Liver (tissue), 9 donors: ENCODE measurements around the gene SLC12A6. TPM values are rescaled to one million over a fixed set of nuclear protein-coding genes. Genes with fewer than 3 reads are reported as not detected.

Experiments
- DNase-seq: peaks from one replicate; pipeline ENCODE4 v3.0.0-alpha.2; 2017; ENCODE audit warnings: low spot score
- H3K27ac ChIP-seq, 2 donors: one replicate each; pipeline ENCODE4 v1.7.0; 2013; ENCODE audit warnings: inconsistent platforms in 2 of 2, low read length in 2 of 2, control low read depth in 1 of 2, low read depth in 1 of 2, mild to moderate bottlenecking in 1 of 2
- H3K27me3 ChIP-seq, 4 donors: one replicate each; pipeline versions ENCODE4 v1.6.1 to v1.7.0; 2013; ENCODE audit warnings: low read length in 3 of 4, inconsistent platforms in 1 of 4, mild to moderate bottlenecking in 1 of 4, moderate library complexity in 1 of 4; ENCODE audit not compliant: control insufficient read depth in 4 of 4, insufficient read depth in 4 of 4
- H3K36me3 ChIP-seq, 4 donors: one replicate each; pipeline versions ENCODE4 v1.6.1 to v1.7.0; 2013; ENCODE audit warnings: low read length in 3 of 4, mild to moderate bottlenecking in 3 of 4, low read depth in 1 of 4, moderate library complexity in 1 of 4; ENCODE audit not compliant: control insufficient read depth in 4 of 4, insufficient read depth in 3 of 4
- H3K4me1 ChIP-seq, 4 donors: one replicate each; pipeline versions ENCODE4 v1.6.1 to v1.7.0; 2013; ENCODE audit warnings: low read length in 3 of 4, mild to moderate bottlenecking in 3 of 4, moderate library complexity in 1 of 4; ENCODE audit not compliant: control insufficient read depth in 4 of 4, insufficient read depth in 4 of 4
- H3K4me3 ChIP-seq, 3 donors: one replicate each; pipeline versions ENCODE4 v1.6.1 to v1.7.0; 2013; ENCODE audit warnings: low read length in 3 of 3, control low read depth in 1 of 3, low read depth in 1 of 3, mild to moderate bottlenecking in 1 of 3
- H3K9ac ChIP-seq, 2 donors: one replicate each; pipeline ENCODE4 v1.7.0; 2013; ENCODE audit warnings: low read length in 2 of 2, mild to moderate bottlenecking in 2 of 2, moderate library complexity in 2 of 2, control low read depth in 1 of 2, low read depth in 1 of 2
- H3K9me3 ChIP-seq, 4 donors: one replicate each; pipeline versions ENCODE4 v1.6.1 to v1.7.0; 2013; ENCODE audit warnings: low read length in 3 of 4; ENCODE audit not compliant: control insufficient read depth in 4 of 4
- EGR1 ChIP-seq, 2 donors: IDR thresholded peaks; 2 replicates each; pipeline ENCODE4 v1.6.1; 2016 to 2018; ENCODE audit warnings: antibody characterized with exemption in 2 of 2, low read depth in 2 of 2
- FOXA1 ChIP-seq: IDR thresholded peaks from 2 replicates; pipeline ENCODE4 v1.6.1; 2016; ENCODE audit warnings: antibody characterized with exemption
- FOXA2 ChIP-seq: IDR thresholded peaks from 2 replicates; pipeline ENCODE4 v1.6.1; 2016; ENCODE audit warnings: antibody characterized with exemption
- GABPA ChIP-seq, 2 donors: IDR thresholded peaks in 1 of 2; conservative IDR thresholded peaks in 1 of 2; 2 replicates each; pipeline ENCODE4 v1.6.1; 2016; ENCODE audit warnings: antibody characterized with exemption in 2 of 2, mild to moderate bottlenecking in 1 of 2, moderate library complexity in 1 of 2
- HNF4A ChIP-seq, 2 donors: conservative IDR thresholded peaks; 2 replicates each; pipeline ENCODE4 v1.6.1; 2016; ENCODE audit warnings: antibody characterized with exemption in 2 of 2, mild to moderate bottlenecking in 2 of 2
- HNF4G ChIP-seq: IDR thresholded peaks from 2 replicates; pipeline ENCODE4 v1.6.1; 2016; ENCODE audit warnings: antibody characterized with exemption
- JUND ChIP-seq, 2 donors: IDR thresholded peaks; 2 replicates each; pipeline ENCODE4 v1.6.1; 2016; ENCODE audit warnings: antibody characterized with exemption in 2 of 2
- NR2F2 ChIP-seq: IDR thresholded peaks from 2 replicates; pipeline ENCODE4 v1.6.1; 2016; ENCODE audit warnings: antibody characterized with exemption
- RAD21 ChIP-seq, 2 donors: IDR thresholded peaks; 2 replicates each; pipeline ENCODE4 v1.6.1; 2016; ENCODE audit warnings: antibody characterized with exemption in 2 of 2, mild to moderate bottlenecking in 2 of 2
- RXRA ChIP-seq, 2 donors: IDR thresholded peaks; 2 replicates each; pipeline ENCODE4 v1.6.1; 2017 to 2018; ENCODE audit warnings: antibody characterized with exemption in 2 of 2, mild to moderate bottlenecking in 1 of 2
- SP1 ChIP-seq: IDR thresholded peaks from 2 replicates; pipeline ENCODE4 v1.6.1; 2018; ENCODE audit warnings: antibody characterized with exemption, mild to moderate bottlenecking
- TAF1 ChIP-seq: conservative IDR thresholded peaks from 2 replicates; pipeline ENCODE4 v1.6.1; 2016; ENCODE audit warnings: antibody characterized with exemption, mild to moderate bottlenecking
- YY1 ChIP-seq: IDR thresholded peaks from 2 replicates; pipeline ENCODE4 v1.6.1; 2016; ENCODE audit warnings: antibody characterized with exemption, mild to moderate bottlenecking
- ZBTB33 ChIP-seq: IDR thresholded peaks from 2 replicates; pipeline ENCODE4 v1.6.1; 2016; ENCODE audit warnings: antibody characterized with exemption
- WGBS: extraction: QIAGEN DNeasy Blood & Tissue Kit; methylation state at CpG from one replicate; pipeline ENCODE4 v1.1.7; 2013; 5-methylcytosine and 5-hydroxymethylcytosine counted together
- polyA plus RNA-seq, 2 donors: library from polyadenylated mRNA; stranded (reverse) in 1 of 2; unstranded in 1 of 2; fragments of 200-250 nt in 1 of 2; fragments of >200 nt in 1 of 2; fragmentation: Nextera tagmentation in 1 of 2; extraction: Ambion mirVana in 1 of 2; gene quantifications; one replicate each; pipeline versions ENCODE4 v1.2.1 to v1.2.3, GENCODE V29; 2013 to 2015
- total RNA-seq, 2 donors: library from RNA; depleted of rRNA; stranded (reverse); fragments of >200 nt; gene quantifications; one replicate each; pipeline ENCODE4 v1.2.3, GENCODE V29; 2014
- TF ChIP-seq, protein P1 (sequence below): fragments of 150-350 bp; IDR thresholded peaks from 2 replicates; pipeline ENCODE4 v1.5.1; 2017; ENCODE audit warnings: improper control_type of control experiment, low read depth, low read length; ENCODE audit not compliant: missing input control
- TF ChIP-seq, protein P2 (sequence below): IDR thresholded peaks from 2 replicates; pipeline ENCODE4 v1.6.1; 2016; ENCODE audit warnings: antibody characterized with exemption
- TF ChIP-seq, protein P3 (sequence below): IDR thresholded peaks from 2 replicates; pipeline ENCODE4 v1.6.1; 2016; ENCODE audit warnings: antibody characterized with exemption
- TF ChIP-seq, protein P4 (sequence below): IDR thresholded peaks from 2 replicates; pipeline ENCODE4 v1.6.1; 2016; ENCODE audit warnings: antibody characterized with exemption, mild to moderate bottlenecking
- donor health status: healthy.
- donor health status: healthy.
- donor health status: healthy.
- donor health status: healthy.
- donor health status: healthy.

The SLC12A6 gene
- total and polyA plus RNA-seq, 4 donors: 1.9 to 17.8 (median 7.1) TPM

DNA sequence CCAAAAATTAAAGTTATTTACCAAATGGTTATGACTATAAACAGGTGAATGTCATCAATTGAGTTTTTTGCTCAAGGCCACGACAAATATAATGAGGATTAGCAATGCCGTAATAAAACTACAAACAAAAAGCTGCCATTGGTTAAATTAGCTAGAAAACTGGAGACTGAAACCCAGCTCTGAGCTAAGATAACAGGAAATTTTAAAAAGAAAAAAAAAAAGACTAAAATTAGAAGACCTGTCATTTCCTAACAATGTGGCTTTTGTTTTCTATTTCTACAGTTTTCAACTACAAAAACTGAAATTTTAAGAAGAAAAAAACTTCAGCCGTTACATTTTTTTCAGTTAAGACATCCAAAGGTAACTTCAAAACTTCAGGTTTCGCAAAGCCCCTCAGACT lies 9.7 kb downstream of the SLC12A6 start:
- DNase-seq: no peak
- TF ChIP-seq JUND (IDR thresholded peaks at IDR 0.05) (no peak), HNF4A (conservative IDR thresholded peaks at IDR 0.05) (no peak), RXRA (IDR thresholded peaks at IDR 0.05) (no peak), SP1 (no peak), GABPA (IDR thresholded peaks at IDR 0.05 in 1 of 2, conservative IDR thresholded peaks at IDR 0.05 in 1 of 2) (no peak), YY1 (no peak), TAF1 (no peak), HNF4G (no peak), FOXA2 (no peak), EGR1 (IDR thresholded peaks at IDR 0.05; ENCODE audit: low read depth in 2 of 2) (no peak), NR2F2 (no peak), ZBTB33 (no peak), FOXA1 (no peak), RAD21 (IDR thresholded peaks at IDR 0.05) (no peak)
- TF ChIP-seq, protein P1, sequence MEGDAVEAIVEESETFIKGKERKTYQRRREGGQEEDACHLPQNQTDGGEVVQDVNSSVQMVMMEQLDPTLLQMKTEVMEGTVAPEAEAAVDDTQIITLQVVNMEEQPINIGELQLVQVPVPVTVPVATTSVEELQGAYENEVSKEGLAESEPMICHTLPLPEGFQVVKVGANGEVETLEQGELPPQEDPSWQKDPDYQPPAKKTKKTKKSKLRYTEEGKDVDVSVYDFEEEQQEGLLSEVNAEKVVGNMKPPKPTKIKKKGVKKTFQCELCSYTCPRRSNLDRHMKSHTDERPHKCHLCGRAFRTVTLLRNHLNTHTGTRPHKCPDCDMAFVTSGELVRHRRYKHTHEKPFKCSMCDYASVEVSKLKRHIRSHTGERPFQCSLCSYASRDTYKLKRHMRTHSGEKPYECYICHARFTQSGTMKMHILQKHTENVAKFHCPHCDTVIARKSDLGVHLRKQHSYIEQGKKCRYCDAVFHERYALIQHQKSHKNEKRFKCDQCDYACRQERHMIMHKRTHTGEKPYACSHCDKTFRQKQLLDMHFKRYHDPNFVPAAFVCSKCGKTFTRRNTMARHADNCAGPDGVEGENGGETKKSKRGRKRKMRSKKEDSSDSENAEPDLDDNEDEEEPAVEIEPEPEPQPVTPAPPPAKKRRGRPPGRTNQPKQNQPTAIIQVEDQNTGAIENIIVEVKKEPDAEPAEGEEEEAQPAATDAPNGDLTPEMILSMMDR: no peak
- TF ChIP-seq, protein P2, sequence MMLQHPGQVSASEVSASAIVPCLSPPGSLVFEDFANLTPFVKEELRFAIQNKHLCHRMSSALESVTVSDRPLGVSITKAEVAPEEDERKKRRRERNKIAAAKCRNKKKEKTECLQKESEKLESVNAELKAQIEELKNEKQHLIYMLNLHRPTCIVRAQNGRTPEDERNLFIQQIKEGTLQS: no peak
- TF ChIP-seq, protein P3, sequence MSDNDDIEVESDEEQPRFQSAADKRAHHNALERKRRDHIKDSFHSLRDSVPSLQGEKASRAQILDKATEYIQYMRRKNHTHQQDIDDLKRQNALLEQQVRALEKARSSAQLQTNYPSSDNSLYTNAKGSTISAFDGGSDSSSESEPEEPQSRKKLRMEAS: no peak
- TF ChIP-seq, protein P4, sequence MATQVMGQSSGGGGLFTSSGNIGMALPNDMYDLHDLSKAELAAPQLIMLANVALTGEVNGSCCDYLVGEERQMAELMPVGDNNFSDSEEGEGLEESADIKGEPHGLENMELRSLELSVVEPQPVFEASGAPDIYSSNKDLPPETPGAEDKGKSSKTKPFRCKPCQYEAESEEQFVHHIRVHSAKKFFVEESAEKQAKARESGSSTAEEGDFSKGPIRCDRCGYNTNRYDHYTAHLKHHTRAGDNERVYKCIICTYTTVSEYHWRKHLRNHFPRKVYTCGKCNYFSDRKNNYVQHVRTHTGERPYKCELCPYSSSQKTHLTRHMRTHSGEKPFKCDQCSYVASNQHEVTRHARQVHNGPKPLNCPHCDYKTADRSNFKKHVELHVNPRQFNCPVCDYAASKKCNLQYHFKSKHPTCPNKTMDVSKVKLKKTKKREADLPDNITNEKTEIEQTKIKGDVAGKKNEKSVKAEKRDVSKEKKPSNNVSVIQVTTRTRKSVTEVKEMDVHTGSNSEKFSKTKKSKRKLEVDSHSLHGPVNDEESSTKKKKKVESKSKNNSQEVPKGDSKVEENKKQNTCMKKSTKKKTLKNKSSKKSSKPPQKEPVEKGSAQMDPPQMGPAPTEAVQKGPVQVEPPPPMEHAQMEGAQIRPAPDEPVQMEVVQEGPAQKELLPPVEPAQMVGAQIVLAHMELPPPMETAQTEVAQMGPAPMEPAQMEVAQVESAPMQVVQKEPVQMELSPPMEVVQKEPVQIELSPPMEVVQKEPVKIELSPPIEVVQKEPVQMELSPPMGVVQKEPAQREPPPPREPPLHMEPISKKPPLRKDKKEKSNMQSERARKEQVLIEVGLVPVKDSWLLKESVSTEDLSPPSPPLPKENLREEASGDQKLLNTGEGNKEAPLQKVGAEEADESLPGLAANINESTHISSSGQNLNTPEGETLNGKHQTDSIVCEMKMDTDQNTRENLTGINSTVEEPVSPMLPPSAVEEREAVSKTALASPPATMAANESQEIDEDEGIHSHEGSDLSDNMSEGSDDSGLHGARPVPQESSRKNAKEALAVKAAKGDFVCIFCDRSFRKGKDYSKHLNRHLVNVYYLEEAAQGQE: no peak
- WGBS: 85% methylated on average over 4 of the region's 4 CpGs
- Histone ChIP-seq H3K9me3 (no peaks in the 10 kb centered on the region), H3K27me3 (no peaks in the 10 kb centered on the region), H3K9ac (no peak overlapping the region), H3K36me3 (no peaks in the 10 kb centered on the region), H3K4me3 (no peak overlapping the region), H3K27ac (no peak overlapping the region), H3K4me1 (no peaks in the 10 kb centered on the region)
